Measurements from ENCODE around the gene TOX3. TPM values are rescaled to one million over a fixed set of nuclear protein-coding genes. Genes with fewer than 3 reads are reported as not detected.

The TOX3 gene
- total and polyA plus RNA-seq, 2 of the 13 experiments (the other 11 are each of a cell fraction or from before 2014, with no cell fraction given) = 14.5 to 98.6 TPM

DNA sequence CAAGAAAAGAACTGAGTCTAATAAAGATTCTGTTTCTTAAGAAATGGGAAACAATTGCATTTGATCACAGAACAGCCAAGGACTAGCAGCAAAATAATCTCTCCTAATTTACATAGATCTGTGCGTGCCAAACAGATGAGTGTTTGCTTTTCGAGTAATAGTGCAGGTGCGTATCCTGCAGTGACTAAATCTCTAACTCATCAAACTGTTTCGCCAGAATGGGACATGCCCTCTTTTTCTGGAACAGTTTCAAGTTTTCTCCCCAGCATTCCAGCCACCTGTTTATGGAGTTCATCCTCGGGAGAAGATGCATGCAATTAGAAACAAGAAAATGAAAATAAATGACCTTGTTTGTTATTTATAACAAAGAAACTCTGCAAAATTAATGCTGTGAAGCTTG is 5.7 kb upstream of the TOX3 start (continued):
- TF ChIP-seq, protein P1, sequence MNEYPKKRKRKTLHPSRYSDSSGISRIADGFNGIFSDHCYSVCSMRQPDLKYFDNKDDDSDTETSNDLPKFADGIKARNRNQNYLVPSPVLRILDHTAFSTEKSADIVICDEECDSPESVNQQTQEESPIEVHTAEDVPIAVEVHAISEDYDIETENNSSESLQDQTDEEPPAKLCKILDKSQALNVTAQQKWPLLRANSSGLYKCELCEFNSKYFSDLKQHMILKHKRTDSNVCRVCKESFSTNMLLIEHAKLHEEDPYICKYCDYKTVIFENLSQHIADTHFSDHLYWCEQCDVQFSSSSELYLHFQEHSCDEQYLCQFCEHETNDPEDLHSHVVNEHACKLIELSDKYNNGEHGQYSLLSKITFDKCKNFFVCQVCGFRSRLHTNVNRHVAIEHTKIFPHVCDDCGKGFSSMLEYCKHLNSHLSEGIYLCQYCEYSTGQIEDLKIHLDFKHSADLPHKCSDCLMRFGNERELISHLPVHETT (CRISPR knock-in tag; conservative IDR thresholded peaks at IDR 0.05) = no peak
- TF ChIP-seq, protein P2, sequence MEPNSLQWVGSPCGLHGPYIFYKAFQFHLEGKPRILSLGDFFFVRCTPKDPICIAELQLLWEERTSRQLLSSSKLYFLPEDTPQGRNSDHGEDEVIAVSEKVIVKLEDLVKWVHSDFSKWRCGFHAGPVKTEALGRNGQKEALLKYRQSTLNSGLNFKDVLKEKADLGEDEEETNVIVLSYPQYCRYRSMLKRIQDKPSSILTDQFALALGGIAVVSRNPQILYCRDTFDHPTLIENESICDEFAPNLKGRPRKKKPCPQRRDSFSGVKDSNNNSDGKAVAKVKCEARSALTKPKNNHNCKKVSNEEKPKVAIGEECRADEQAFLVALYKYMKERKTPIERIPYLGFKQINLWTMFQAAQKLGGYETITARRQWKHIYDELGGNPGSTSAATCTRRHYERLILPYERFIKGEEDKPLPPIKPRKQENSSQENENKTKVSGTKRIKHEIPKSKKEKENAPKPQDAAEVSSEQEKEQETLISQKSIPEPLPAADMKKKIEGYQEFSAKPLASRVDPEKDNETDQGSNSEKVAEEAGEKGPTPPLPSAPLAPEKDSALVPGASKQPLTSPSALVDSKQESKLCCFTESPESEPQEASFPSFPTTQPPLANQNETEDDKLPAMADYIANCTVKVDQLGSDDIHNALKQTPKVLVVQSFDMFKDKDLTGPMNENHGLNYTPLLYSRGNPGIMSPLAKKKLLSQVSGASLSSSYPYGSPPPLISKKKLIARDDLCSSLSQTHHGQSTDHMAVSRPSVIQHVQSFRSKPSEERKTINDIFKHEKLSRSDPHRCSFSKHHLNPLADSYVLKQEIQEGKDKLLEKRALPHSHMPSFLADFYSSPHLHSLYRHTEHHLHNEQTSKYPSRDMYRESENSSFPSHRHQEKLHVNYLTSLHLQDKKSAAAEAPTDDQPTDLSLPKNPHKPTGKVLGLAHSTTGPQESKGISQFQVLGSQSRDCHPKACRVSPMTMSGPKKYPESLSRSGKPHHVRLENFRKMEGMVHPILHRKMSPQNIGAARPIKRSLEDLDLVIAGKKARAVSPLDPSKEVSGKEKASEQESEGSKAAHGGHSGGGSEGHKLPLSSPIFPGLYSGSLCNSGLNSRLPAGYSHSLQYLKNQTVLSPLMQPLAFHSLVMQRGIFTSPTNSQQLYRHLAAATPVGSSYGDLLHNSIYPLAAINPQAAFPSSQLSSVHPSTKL (CRISPR knock-in tag; IDR thresholded peaks at IDR 0.05) = no peak
- TF ChIP-seq ZFP82 (CRISPR knock-in tag; IDR thresholded peaks at IDR 0.05; ENCODE audit: borderline replicate concordance) (no peak), ZNF101 (CRISPR knock-in tag; IDR thresholded peaks at IDR 0.05; ENCODE audit: borderline replicate concordance, low read depth) (no peak), ZNF614 (CRISPR knock-in tag; IDR thresholded peaks at IDR 0.05; ENCODE audit: borderline replicate concordance) (no peak), RBM22 (optimal IDR thresholded peaks at IDR 0.05; ENCODE audit: low read length) (no peak), STAG1 (CRISPR knock-in tag; IDR thresholded peaks at IDR 0.05) (no peak), ZNF33A (CRISPR knock-in tag; IDR thresholded peaks at IDR 0.05; ENCODE audit: borderline replicate concordance) (no peak), GATAD2A (CRISPR knock-in tag; IDR thresholded peaks at IDR 0.05) (0 out of 2 replicates have a peak, but pooled peaks have one; percentile 11), ZFP90 (CRISPR knock-in tag; IDR thresholded peaks at IDR 0.05; ENCODE audit: borderline replicate concordance) (no peak), ZNF205 (CRISPR knock-in tag; IDR thresholded peaks at IDR 0.05) (no peak), JARID2 (CRISPR knock-in tag; IDR thresholded peaks at IDR 0.05; ENCODE audit: insufficient replicate concordance) (no peak), ZNF263 (CRISPR knock-in tag; IDR thresholded peaks at IDR 0.05) (no peak), TSC22D2 (CRISPR knock-in tag; IDR thresholded peaks at IDR 0.05; ENCODE audit: borderline replicate concordance) (no peak), ISX (CRISPR knock-in tag; conservative IDR thresholded peaks at IDR 0.05) (no peak), HNRNPLL (IDR thresholded peaks at IDR 0.05; ENCODE audit: low read depth, low read length, poor library complexity, severe bottlenecking) (no peak), ZNF33B (CRISPR knock-in tag; IDR thresholded peaks at IDR 0.05) (no peak), GFI1 (CRISPR knock-in tag; IDR thresholded peaks at IDR 0.05; ENCODE audit: borderline replicate concordance) (peak; percentile 80), KMT2B (CRISPR knock-in tag; IDR thresholded peaks at IDR 0.05) (no peak)
- TF ChIP-seq, protein P3, sequence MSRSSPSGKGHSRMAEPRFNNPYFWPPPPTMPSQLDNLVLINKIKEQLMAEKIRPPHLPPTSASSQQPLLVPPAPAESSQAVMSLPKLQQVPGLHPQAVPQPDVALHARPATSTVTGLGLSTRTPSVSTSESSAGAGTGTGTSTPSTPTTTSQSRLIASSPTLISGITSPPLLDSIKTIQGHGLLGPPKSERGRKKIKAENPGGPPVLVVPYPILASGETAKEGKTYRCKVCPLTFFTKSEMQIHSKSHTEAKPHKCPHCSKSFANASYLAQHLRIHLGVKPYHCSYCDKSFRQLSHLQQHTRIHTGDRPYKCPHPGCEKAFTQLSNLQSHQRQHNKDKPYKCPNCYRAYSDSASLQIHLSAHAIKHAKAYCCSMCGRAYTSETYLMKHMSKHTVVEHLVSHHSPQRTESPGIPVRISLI (CRISPR knock-in tag; IDR thresholded peaks at IDR 0.05; ENCODE audit: borderline replicate concordance) = no peak
- TF ChIP-seq, protein P4, sequence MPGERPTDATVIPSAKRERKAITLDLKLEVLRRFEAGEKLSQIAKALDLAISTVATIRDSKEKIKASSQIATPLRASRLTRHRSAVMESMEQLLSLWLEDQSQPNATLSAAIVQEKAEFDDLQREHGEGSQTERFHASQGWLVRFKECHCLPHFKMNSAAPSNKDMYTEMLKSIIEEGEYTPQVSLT (CRISPR knock-in tag; IDR thresholded peaks at IDR 0.05; ENCODE audit: borderline replicate concordance, low read depth) = no peak
- TF ChIP-seq, protein P5, sequence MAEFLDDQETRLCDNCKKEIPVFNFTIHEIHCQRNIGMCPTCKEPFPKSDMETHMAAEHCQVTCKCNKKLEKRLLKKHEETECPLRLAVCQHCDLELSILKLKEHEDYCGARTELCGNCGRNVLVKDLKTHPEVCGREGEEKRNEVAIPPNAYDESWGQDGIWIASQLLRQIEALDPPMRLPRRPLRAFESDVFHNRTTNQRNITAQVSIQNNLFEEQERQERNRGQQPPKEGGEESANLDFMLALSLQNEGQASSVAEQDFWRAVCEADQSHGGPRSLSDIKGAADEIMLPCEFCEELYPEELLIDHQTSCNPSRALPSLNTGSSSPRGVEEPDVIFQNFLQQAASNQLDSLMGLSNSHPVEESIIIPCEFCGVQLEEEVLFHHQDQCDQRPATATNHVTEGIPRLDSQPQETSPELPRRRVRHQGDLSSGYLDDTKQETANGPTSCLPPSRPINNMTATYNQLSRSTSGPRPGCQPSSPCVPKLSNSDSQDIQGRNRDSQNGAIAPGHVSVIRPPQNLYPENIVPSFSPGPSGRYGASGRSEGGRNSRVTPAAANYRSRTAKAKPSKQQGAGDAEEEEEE (CRISPR knock-in tag; IDR thresholded peaks at IDR 0.05; ENCODE audit: borderline replicate concordance) = no peak
